MCF 10A (cell line): ENCODE measurements around the gene DEFB131B. TPM values are rescaled to one million over a fixed set of nuclear protein-coding genes. Genes with fewer than 3 reads are reported as not detected.
A peak's percentile ranks its signal among the peaks of the same experiment; 100 is the strongest.

ENCODE experiments used
- BruUV-seq: library from RNA; stranded (reverse); fragments of 400-500 nt; replicated peaks from 2 replicates; lab custom pipeline; 2021; lab: Mats Ljungman, UMichigan
- CTCF ChIA-PET: fragments of 300-600 bp; sonication (Branson Sonifier 250); formaldehyde crosslinking; extraction: SDS; loops from one replicate; lab custom pipeline; 2021; ENCODE audit warnings: antibody characterized with exemption, inconsistent platforms; lab: Yijun Ruan, JAX
- POLR2A ChIA-PET: fragments of 300-600, 350-650 bp; sonication (Branson Sonifier 250); formaldehyde crosslinking; extraction: SDS; loops from one replicate; lab custom pipeline; 2020; ENCODE audit warnings: antibody characterized with exemption, inconsistent platforms; lab: Yijun Ruan, JAX
- DNase-seq: peaks from one replicate; pipeline ENCODE4 v3.0.0-alpha.2; 2018; ENCODE audit not compliant: unreplicated experiment
- H3K27ac Mint-ChIP-seq: one replicate; pipeline ENCODE4 v1.8.0; 2022; ENCODE audit warnings: mild to moderate bottlenecking, low read depth, mixed read lengths; ENCODE audit not compliant: unreplicated experiment
- H3K27me3 Mint-ChIP-seq: one replicate; pipeline ENCODE4 v1.8.0; 2022; ENCODE audit warnings: mixed read lengths; ENCODE audit not compliant: insufficient read depth, unreplicated experiment
- H3K36me3 Mint-ChIP-seq: one replicate; pipeline ENCODE4 v1.8.0; 2022; ENCODE audit warnings: mild to moderate bottlenecking, moderate library complexity, mixed read lengths; ENCODE audit not compliant: insufficient read depth, unreplicated experiment
- H3K4me1 Mint-ChIP-seq: one replicate; pipeline ENCODE4 v1.8.0; 2022; ENCODE audit warnings: mixed read lengths; ENCODE audit not compliant: insufficient read depth, unreplicated experiment
- H3K4me3 Mint-ChIP-seq: one replicate; pipeline ENCODE4 v1.8.0; 2022; ENCODE audit warnings: mild to moderate bottlenecking, moderate library complexity, mixed read lengths; ENCODE audit not compliant: unreplicated experiment
- H3K9me3 Mint-ChIP-seq: one replicate; pipeline ENCODE4 v1.8.0; 2022; ENCODE audit warnings: mixed read lengths; ENCODE audit not compliant: unreplicated experiment
- CTCF ChIP-seq: fragments of 200-600 bp; IDR thresholded peaks from one replicate; pipeline ENCODE4 v1.8.0; 2022; ENCODE audit warnings: antibody characterized with exemption, mild to moderate bottlenecking; ENCODE audit not compliant: unreplicated experiment
- intact Hi-C: fragments of 100-400 bp; cut with micrococcal nuclease; formaldehyde crosslinking; loops from 2 replicates; pipeline ENCODE4 v1.14.1; 2022
- total RNA-seq: library from RNA; stranded (reverse); gene quantifications from 2 replicates; pipeline ENCODE4 v1.2.3, GENCODE V29; 2022

DEFB131B gene
- total RNA-seq, 1 experiment from 2014 or later = not detected

GRCh38 chr11:71913756-71914526 is 35.7 kb downstream of the DEFB131B start:
- Mint-ChIP-seq H3K27me3 (no peaks in the 10 kb centered on the region), H3K4me3 (no peak overlapping the region), H3K27ac (no peak overlapping the region), H3K36me3 (peaks cover 47% of the 10 kb centered on the region), H3K4me1 (no peaks in the 10 kb centered on the region), H3K9me3 (no peaks in the 10 kb centered on the region)
- BruUV-seq = no TSS peak
- no peak for TF ChIP-seq CTCF
- intact Hi-C loops = no loop called here
- DNase-seq = no peak
- POLR2A ChIA-PET = no interaction called here
- CTCF ChIA-PET = no interaction called here

GRCh38 chr11:71914617-71915189 is 36.5 kb downstream of the DEFB131B start:
- intact Hi-C loops = no loop called here
- ChIA-PET CTCF (no interaction called here), POLR2A (no interaction called here)
- H3K27me3 Mint-ChIP-seq = no peaks in the 10 kb centered on the region
- DNase-seq = no peak
- H3K27ac Mint-ChIP-seq = no peak overlapping the region
- H3K36me3 Mint-ChIP-seq = peaks cover 47% of the 10 kb centered on the region
- no peak for TF ChIP-seq CTCF
- no TSS peak for BruUV-seq
- no peaks in the 10 kb centered on the region for H3K9me3 Mint-ChIP-seq
- H3K4me3 Mint-ChIP-seq = no peak overlapping the region
- H3K4me1 Mint-ChIP-seq = no peaks in the 10 kb centered on the region

GRCh38 chr11:71917646-71918140 is 39.4 kb downstream of the DEFB131B start:
- CTCF ChIA-PET = no interaction called here
- no peaks in the 10 kb centered on the region for H3K9me3 Mint-ChIP-seq
- TF ChIP-seq CTCF = no peak
- no peak overlapping the region for H3K4me3 Mint-ChIP-seq
- intact Hi-C loops = no loop called here
- POLR2A ChIA-PET = interaction anchor here (1.2 kb wide), 1 partner anchor 10 kb away, joined by 4 read pairs; no protein-coding TSS in a partner anchor
- no peak for DNase-seq
- peak overlapping the region; percentile 25 for H3K27ac Mint-ChIP-seq
- peaks cover 38% of the 10 kb centered on the region for H3K36me3 Mint-ChIP-seq
- H3K4me1 Mint-ChIP-seq = no peaks in the 10 kb centered on the region
- no TSS peak for BruUV-seq
- no peaks in the 10 kb centered on the region for H3K27me3 Mint-ChIP-seq
